HG02870 (cell line): ENCODE data around the gene HLA-DPB1.
"Not testable (repeated sequence)": the region's sequence is repeated elsewhere in the genome, so short reads cannot be mapped to it uniquely, and the experiment has no call there.

Experiments
- ATAC-seq: cut with Tn5 transposase; IDR thresholded peaks from one replicate; pipeline ENCODE4 v1.9.1; 2021; ENCODE audit warnings: mild to moderate bottlenecking, moderate library complexity; ENCODE audit not compliant: unreplicated experiment

HLA-DPB1 gene

GRCh38 chr6:33101121-33101737 is 25.4 kb downstream of the HLA-DPB1 start:
- not testable (repeated sequence) for ATAC-seq

GRCh38 chr6:33103776-33104175 is 28.0 kb downstream of the HLA-DPB1 start:
- ATAC-seq, result no peak

DNA sequence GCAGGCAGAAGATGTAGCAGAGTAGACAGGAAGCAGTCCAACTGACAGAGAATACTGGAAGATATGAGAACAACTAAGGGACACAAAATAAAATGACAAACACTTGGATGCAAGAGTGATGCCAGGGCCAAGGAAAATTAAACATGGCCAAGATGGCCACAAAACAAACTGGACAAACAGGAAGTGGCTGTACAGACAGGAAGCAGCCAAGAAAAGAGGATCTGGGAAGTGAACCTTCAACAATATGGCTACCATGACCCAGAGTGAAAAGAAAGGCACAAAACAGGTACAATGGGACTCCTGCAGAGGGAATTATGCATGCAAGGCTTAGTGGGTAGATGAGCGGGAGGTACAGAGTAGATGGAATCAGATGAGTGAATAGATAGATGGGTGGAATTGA is 29.1 kb downstream of the HLA-DPB1 start:
- ATAC-seq, result no peak

GRCh38 chr6:33105386-33105785 is 29.6 kb downstream of the HLA-DPB1 start:
- no peak for ATAC-seq

- no peak for ATAC-seq
Measured at GRCh38 chr6:33105916-33106871, 30.4 kb downstream of the HLA-DPB1 start.

DNA sequence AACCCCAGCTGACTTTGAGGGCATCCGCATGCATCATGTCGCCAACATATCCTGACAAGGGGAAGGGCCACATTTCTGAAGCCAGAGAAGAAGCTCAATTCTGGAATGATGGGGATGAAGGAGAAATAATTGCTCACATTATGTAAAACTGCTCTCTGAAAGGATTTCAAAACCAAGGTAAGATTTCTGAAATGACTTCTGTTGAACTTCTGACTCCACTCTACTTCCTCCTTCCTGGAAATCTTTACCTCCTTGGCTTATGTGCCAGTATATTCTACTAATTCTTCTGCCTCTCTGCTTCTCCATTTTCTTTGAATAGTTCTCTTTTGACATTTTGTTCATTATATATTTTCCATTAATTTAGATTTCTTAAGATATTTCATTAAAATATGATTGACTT is 31.9 kb downstream of the HLA-DPB1 start:
- ATAC-seq, result no peak

- ATAC-seq, result no peak
Measured at GRCh38 chr6:33108307-33108706, 32.5 kb downstream of the HLA-DPB1 start.

GRCh38 chr6:33112148-33112547 is 36.4 kb downstream of the HLA-DPB1 start:
- peak; percentile 86 for ATAC-seq

GRCh38 chr6:33113755-33114154 is 38.0 kb downstream of the HLA-DPB1 start:
- no peak for ATAC-seq

GRCh38 chr6:33114406-33114805 is 38.6 kb downstream of the HLA-DPB1 start:
- no peak for ATAC-seq

DNA sequence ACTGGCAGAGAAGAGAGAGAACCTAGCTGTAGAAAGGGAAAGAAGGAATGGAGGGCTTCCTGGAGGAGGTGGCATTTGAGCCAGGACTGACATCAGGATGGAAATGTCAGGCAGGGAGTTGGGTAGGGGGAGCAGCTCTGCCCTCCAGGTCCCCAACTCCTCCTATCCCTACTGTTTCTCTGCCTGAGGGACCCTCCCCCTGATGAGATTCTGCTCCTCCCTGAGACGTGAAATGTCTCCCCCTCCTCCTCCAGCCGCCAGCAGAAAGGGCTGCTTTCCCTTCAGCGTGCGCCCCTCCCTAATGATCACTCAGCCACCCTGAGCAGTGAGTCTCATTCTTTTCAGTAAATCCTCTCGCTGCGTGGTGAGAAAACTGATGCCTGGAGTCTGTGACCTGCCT is 40.6 kb downstream of the HLA-DPB1 start:
- ATAC-seq, result no peak

DNA sequence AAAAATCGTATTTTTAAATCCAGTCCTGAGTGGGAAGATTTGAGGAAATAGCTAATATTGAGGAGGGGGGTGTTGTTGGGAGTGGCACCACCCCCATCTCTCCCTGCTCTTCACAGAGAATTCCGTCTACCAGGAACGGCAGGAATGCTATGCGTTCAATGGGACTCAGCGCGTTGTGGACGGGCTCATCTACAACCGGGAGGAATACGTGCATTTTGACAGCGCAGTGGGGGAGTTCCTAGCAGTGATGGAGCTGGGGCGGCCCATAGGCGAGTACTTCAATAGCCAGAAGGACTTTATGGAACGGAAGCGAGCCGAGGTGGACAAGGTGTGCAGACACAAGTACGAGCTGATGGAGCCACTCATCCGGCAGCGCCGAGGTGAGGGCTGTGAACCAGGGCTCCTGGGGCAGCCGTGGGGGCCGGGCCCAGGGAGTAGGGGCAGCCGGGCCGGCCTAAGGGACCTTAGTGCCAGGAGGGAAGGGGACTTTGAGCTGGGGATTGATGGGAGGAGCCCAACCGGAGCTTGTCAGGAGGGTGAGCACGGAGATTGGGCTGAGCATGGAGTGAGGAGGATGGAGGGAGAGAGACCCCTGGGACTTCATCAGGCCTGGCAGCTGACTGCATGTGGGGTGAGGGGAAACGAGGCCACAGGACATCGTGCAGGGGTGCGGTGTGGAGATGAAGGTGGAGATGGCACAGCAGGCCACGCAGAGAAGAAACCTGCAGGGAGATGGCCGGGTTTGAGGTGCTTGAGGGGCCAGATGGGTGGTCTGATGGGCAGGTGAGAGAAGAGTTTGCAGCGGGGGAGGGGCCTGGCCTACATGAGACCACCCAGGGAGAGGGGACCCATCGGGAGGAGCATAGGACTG is 41.3 kb downstream of the HLA-DPB1 start:
- no peak for ATAC-seq

DNA sequence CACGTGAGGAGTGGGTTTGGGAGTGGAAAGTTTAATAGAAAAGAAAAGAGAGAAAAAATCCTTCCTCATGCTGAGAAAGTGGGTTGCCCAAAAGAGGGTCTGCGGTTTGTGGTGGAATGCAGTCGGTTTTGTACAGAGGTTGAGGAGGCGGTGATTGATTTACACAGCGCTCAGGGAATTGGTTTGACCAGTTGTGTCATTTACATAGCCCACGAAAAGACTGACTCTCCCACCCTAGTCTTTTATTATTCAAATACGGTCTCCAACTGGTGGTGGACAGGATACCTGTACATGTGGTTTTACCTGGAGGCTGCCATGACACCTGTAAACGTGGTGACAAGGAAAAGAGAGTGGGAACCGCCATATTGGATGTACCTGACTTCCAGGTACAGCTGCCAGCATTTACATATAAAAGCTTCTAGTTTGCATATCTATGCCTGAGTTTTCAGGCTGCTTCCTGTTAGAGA is 42.1 kb downstream of the HLA-DPB1 start:
- ATAC-seq, result no peak

GRCh38 chr6:33118525-33119123 is 42.8 kb downstream of the HLA-DPB1 start:
- ATAC-seq, result no peak

DNA sequence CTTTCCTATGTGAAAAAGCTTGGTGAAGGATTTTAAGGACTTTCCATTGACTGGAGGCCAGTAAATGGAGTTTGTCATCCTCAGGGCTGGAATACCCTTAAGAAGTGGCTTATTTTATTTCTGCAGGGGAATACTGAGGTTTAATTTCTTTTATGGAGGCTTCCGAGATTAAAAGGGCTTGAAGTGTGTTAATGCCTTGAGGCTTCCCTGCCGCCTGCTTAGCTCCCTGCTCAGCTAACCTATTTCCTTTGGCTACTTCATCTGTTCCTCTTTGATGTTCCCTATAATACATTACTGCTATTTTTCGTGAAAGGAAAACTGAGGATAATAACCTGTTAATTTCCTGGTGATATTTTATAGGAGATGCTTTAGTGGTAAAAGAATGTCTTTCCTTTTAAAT is 44.2 kb downstream of the HLA-DPB1 start:
- ATAC-seq, result no peak

- no peak for ATAC-seq
Measured at GRCh38 chr6:33123181-33123580, 47.4 kb downstream of the HLA-DPB1 start.

DNA sequence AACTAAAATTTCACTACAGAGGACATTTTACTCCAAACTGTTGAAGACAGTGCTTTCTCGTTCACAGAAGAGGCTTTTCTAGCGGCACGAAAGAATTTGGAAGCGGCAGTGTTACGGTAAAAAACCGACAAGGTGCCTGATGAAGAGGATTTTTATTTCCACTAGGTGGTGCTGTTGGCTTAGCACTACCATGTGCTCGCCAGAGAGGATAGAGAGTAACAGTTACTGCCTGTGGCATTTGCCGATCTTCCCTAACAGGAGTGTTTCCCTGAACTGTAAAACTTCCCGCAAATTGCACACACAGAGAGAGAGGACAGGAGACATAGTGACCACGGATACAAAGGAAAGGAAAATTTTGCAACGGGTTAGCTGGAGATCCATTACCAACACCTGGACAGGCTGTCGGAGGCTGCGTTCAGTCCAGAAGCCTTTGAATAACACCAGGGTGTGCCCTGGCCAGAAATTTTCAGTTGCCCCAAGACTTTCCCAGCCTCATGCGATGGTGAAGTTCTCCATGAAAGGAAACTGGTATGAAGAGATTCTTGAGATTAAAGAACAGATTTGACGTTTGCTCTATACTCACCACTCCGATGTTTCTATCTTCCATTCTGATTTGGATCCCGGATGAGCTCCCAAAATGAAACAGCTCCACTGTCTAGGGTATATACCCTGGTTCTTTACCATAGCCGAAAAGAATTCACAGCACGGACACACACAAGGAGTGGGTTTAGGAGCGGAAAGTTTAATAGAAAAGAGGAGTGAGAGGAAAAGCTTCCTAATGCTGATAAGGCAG is 48.1 kb downstream of the HLA-DPB1 start:
- ATAC-seq, result no peak

DNA sequence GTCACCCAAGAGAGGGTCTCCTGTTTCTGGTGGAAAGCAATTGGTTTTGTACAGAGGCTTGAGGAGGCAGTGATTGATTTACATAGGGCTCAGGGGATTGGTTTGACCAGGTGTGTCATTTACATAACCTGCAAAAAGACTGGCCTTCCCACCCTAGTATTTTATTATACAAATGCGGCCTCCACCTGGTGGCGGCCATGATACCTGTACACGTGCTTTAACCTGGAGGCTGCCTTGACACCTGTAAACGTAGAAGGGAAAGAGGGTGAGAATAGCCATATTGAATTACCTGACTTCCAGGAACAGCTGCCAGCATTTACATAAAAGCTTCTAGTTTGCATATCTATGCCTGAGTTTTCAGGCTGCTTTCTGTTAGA is 48.7 kb downstream of the HLA-DPB1 start:
- ATAC-seq, result no peak

DNA sequence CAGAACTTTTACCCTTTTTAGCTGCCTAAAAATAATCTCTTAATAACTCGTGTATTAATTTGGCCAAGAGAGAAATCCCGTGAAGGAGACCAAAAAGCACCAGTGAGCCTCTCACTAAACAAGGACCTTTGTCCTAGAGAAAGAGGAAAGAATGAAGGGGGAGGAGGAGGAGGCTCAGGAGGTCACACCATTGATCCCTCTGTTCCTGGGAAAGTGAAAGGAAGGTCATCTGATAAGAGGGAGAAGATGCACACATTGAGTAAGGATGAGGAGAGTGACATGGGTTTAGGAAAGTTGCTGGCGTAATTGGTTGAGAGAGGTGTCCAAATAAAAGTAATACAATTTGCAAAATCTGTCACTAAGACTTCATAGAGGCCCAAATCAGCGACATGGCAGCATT is 49.2 kb downstream of the HLA-DPB1 start:
- no peak for ATAC-seq

DNA sequence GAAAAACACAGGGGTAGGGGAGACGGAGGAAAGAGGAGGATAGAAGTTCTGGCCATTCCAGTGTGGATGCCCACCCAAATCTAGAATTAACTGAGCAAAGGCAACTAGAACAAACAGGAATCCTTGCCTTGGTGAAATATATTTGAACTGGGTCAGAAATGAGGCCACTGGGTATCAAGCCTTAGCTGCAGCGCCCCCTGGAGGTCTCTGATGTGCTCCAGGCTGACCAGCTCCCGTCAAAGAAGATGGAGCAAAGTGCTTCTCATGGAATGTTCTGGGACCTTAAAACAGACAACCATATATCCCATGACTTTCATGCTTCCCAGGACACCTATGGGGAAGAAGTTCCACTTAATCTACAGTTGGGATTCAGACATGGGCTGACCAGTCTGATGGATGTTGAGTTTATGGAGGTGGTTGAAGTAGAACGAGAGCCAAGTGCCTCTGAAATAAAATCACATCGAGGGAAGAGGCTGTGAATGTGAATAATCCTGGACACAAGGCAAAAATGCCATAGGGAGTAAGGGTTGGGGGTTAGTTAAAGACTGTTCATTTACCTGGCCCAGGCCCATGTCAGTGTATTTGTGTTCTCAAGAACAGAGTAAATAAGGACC is 50.4 kb downstream of the HLA-DPB1 start:
- ATAC-seq, result no peak
